Panc1 (cell line): ENCODE results near the gene FGF2. TPM values are rescaled to one million over a fixed set of nuclear protein-coding genes. Genes with fewer than 3 reads are reported as not detected.

Experiments
- ATAC-seq: fragments of 200-7000 bp; cut with Tn5 transposase; 2 replicates; pipeline ENCODE4 v1.9.1; 2020; ENCODE audit warnings: mild to moderate bottlenecking, moderate library complexity
- BruUV-seq: library from RNA; stranded (reverse); fragments of 400-500 nt; replicated peaks from 2 replicates; lab custom pipeline; 2021; lab: Mats Ljungman, UMichigan
- CTCF ChIA-PET: fragments of 300-600 bp; sonication (Branson Sonifier 250); formaldehyde crosslinking; loops from one replicate; lab custom pipeline; 2022; ENCODE audit warnings: antibody characterized with exemption; lab: Charles Lee
- POLR2A ChIA-PET: fragments of 300-600 bp; sonication (Branson Sonifier 250); formaldehyde crosslinking; loops from one replicate; lab custom pipeline; 2022; ENCODE audit warnings: antibody characterized with exemption; lab: Charles Lee
- DNase-seq: peaks from one replicate; pipeline ENCODE4 v3.0.0-alpha.2; 2010; ENCODE audit warnings: low read depth, low spot score
- H3K27ac ChIP-seq: 2 replicates; pipeline ENCODE4 v1.5.1; 2011; ENCODE audit warnings: mild to moderate bottlenecking, low read length, inconsistent platforms
- H3K27me3 ChIP-seq: fragments of 200-500 bp; sonication (Bioruptor generic); 2 replicates; pipeline ENCODE4 v1.6.0; 2014; ENCODE audit warnings: low read length, inconsistent platforms; ENCODE audit not compliant: control insufficient read depth, insufficient read depth
- H3K36me3 ChIP-seq: fragments of 200-500 bp; sonication (Bioruptor generic); 2 replicates; pipeline ENCODE4 v1.5.1; 2014; ENCODE audit warnings: inconsistent platforms, mild to moderate bottlenecking, low read length, moderate library complexity; ENCODE audit not compliant: control insufficient read depth, insufficient read depth
- H3K4me1 ChIP-seq: 2 replicates; pipeline ENCODE4 v1.5.1; 2011; ENCODE audit warnings: inconsistent platforms, mild to moderate bottlenecking, low read length, moderate library complexity; ENCODE audit not compliant: control insufficient read depth, insufficient read depth
- H3K4me3 ChIP-seq, 2 experiments: 2 replicates each; pipeline ENCODE4 v1.5.1; 2011 to 2012; ENCODE audit warnings: low read depth in 2 of 2, low read length in 2 of 2, mild to moderate bottlenecking in 2 of 2, inconsistent platforms in 1 of 2, moderate library complexity in 1 of 2
- H3K9me3 ChIP-seq: fragments of 200-500 bp; sonication (Bioruptor generic); 2 replicates; pipeline ENCODE4 v1.5.1; 2014; ENCODE audit warnings: low read depth, mild to moderate bottlenecking, inconsistent platforms, low read length, moderate library complexity; ENCODE audit not compliant: control insufficient read depth, insufficient read depth
- CTCF ChIP-seq: fragments of 450-650 bp; IDR thresholded peaks from 2 replicates; pipeline ENCODE4 v1.5.1; 2017; ENCODE audit warnings: mild to moderate bottlenecking
- POLR2AphosphoS5 ChIP-seq: IDR thresholded peaks from 2 replicates; pipeline ENCODE4 v1.6.1; 2012; ENCODE audit warnings: mild to moderate bottlenecking, low read depth, low read length, moderate library complexity
- REST ChIP-seq, 2 experiments: IDR thresholded peaks; 2 replicates each; pipeline ENCODE4 v1.6.1; 2011 to 2012; ENCODE audit warnings: low read depth in 2 of 2, control low read depth in 1 of 2, low read length in 1 of 2, mild to moderate bottlenecking in 1 of 2, moderate library complexity in 1 of 2; ENCODE audit not compliant: insufficient read depth in 1 of 2
- SIN3A ChIP-seq: IDR thresholded peaks from 2 replicates; pipeline ENCODE4 v1.6.1; 2012; ENCODE audit warnings: low read depth, mild to moderate bottlenecking, low read length, moderate library complexity, borderline replicate concordance; ENCODE audit not compliant: insufficient read depth
- TCF7L2 ChIP-seq: IDR thresholded peaks from 2 replicates; pipeline ENCODE4 v1.6.1; 2011; ENCODE audit warnings: mild to moderate bottlenecking, low read depth, low read length, inconsistent platforms
- in situ Hi-C: cut with HindIII; loops from 2 replicates; pipeline ENCODE4 v1.10.0; 2016; ENCODE audit warnings: low sequenced_read_pairs, low pct_unique_long_range_greater_than_20kb
- intact Hi-C: fragments of 100-400 bp; cut with micrococcal nuclease; formaldehyde crosslinking; loops from one replicate; pipeline ENCODE4 v1.10.0; 2022; ENCODE audit not compliant: unreplicated experiment
- total RNA-seq: library from RNA; stranded (reverse); gene quantifications from one replicate; pipeline ENCODE4 v1.2.1, GENCODE V29; 2021; ENCODE audit not compliant: unreplicated experiment

Gene FGF2
- total RNA-seq, 1 experiment from 2014 or later: 21.7 TPM

- no TSS peak for BruUV-seq
- Histone ChIP-seq H3K27ac (no peak overlapping the region), H3K4me1 (peaks cover 22% of the 10 kb centered on the region), H3K9me3 (no peaks in the 10 kb centered on the region), H3K36me3 (no peaks in the 10 kb centered on the region), H3K27me3 (no peaks in the 10 kb centered on the region), H3K4me3 (no peak overlapping the region)
- DNase-seq: no peak
- TF ChIP-seq REST (IDR thresholded peaks at IDR 0.05; ENCODE audit: insufficient read depth in 1 of 2, low read depth in 2 of 2, low read length in 1 of 2): no peak
- no peak for TF ChIP-seq CTCF
- no peak for TF ChIP-seq SIN3A
- no peak for TF ChIP-seq POLR2AphosphoS5
- no peak for TF ChIP-seq TCF7L2
- POLR2A ChIA-PET: no interaction called here
- no peak for ATAC-seq
- in situ Hi-C loops (no loop called here), intact Hi-C loops (no loop called here)
- CTCF ChIA-PET: no interaction called here
Measured at GRCh38 chr4:122857160-122857559, 30.5 kb downstream of the FGF2 start.

- intact Hi-C loops (no loop called here), in situ Hi-C loops (no loop called here)
- H3K4me3 ChIP-seq: no peak overlapping the region
- no peaks in the 10 kb centered on the region for H3K9me3 ChIP-seq
- ATAC-seq (no peak), DNase-seq (no peak)
- TF ChIP-seq REST (IDR thresholded peaks at IDR 0.05; ENCODE audit: insufficient read depth in 1 of 2, low read depth in 2 of 2, low read length in 1 of 2) (no peak), CTCF (no peak), SIN3A (no peak), TCF7L2 (no peak), POLR2AphosphoS5 (no peak)
- H3K4me1 ChIP-seq: peaks cover 24% of the 10 kb centered on the region
- no peaks in the 10 kb centered on the region for H3K36me3 ChIP-seq
- ChIA-PET CTCF (no interaction called here), POLR2A (no interaction called here)
- BruUV-seq: no TSS peak
- no peak overlapping the region for H3K27ac ChIP-seq
- no peaks in the 10 kb centered on the region for H3K27me3 ChIP-seq
Measured at GRCh38 chr4:122858705-122859104, 32.1 kb downstream of the FGF2 start.
